Measurements from ENCODE around the gene GRAMD1C.

GRAMD1C gene

GRCh38 chr3:113828600-113828999 lies 10.0 kb upstream of the GRAMD1C start:
- Histone ChIP-seq H3K4me1 (ENCODE audit: control insufficient read depth in 1 of 2, insufficient read depth in 2 of 2, low read length in 2 of 2) (no peaks in the 10 kb centered on the region), H3K9me3 (ENCODE audit: control insufficient read depth in 1 of 2, low read length in 2 of 2) (peaks cover 0 to 4% of the 10 kb centered on the region in 2 donors), H3K4me3 (ENCODE audit: low read depth in 1 of 2, low read length in 2 of 2) (no peak overlapping the region), H3K9ac (ENCODE audit: low read depth in 1 of 2, low read length in 2 of 2) (no peak overlapping the region), H3K27me3 (ENCODE audit: control insufficient read depth in 1 of 2, insufficient read depth in 2 of 2, low read length in 2 of 2) (no peaks in the 10 kb centered on the region), H3K27ac (ENCODE audit: low read depth, low read length) (no peak overlapping the region), H3K36me3 (ENCODE audit: control insufficient read depth in 1 of 2, insufficient read depth in 2 of 2, low read length in 2 of 2) (no peaks in the 10 kb centered on the region)

- H3K27me3 ChIP-seq (ENCODE audit: control insufficient read depth in 1 of 2, insufficient read depth in 2 of 2, low read length in 2 of 2): no peaks in the 10 kb centered on the region
- no peaks in the 10 kb centered on the region for H3K36me3 ChIP-seq (ENCODE audit: control insufficient read depth in 1 of 2, insufficient read depth in 2 of 2, low read length in 2 of 2)
- H3K9ac ChIP-seq (ENCODE audit: low read depth in 1 of 2, low read length in 2 of 2): no peak overlapping the region
- H3K27ac ChIP-seq (ENCODE audit: low read depth, low read length): no peak overlapping the region
- H3K4me3 ChIP-seq (ENCODE audit: low read depth in 1 of 2, low read length in 2 of 2): no peak overlapping the region
- no peaks in the 10 kb centered on the region for H3K4me1 ChIP-seq (ENCODE audit: control insufficient read depth in 1 of 2, insufficient read depth in 2 of 2, low read length in 2 of 2)
- H3K9me3 ChIP-seq (ENCODE audit: control insufficient read depth in 1 of 2, low read length in 2 of 2): peaks cover 0 to 4% of the 10 kb centered on the region in 2 donors
Observed at GRCh38 chr3:113829576-113830354, 8.8 kb upstream of the GRAMD1C start.

- no peak overlapping the region for H3K9ac ChIP-seq (ENCODE audit: low read depth in 1 of 2, low read length in 2 of 2)
Observed at GRCh38 chr3:113831103-113831355, 7.6 kb upstream of the GRAMD1C start.

GRCh38 chr3:113832477-113833164 lies 6.0 kb upstream of the GRAMD1C start:
- Histone ChIP-seq H3K36me3 (ENCODE audit: control insufficient read depth in 1 of 2, insufficient read depth in 2 of 2, low read length in 2 of 2) (no peaks in the 10 kb centered on the region), H3K27ac (ENCODE audit: low read depth, low read length) (no peak overlapping the region), H3K4me1 (ENCODE audit: control insufficient read depth in 1 of 2, insufficient read depth in 2 of 2, low read length in 2 of 2) (peaks cover 0 to 3% of the 10 kb centered on the region in 2 donors), H3K4me3 (ENCODE audit: low read depth in 1 of 2, low read length in 2 of 2) (no peak overlapping the region), H3K9ac (ENCODE audit: low read depth in 1 of 2, low read length in 2 of 2) (no peak overlapping the region), H3K9me3 (ENCODE audit: control insufficient read depth in 1 of 2, low read length in 2 of 2) (peaks cover 0 to 4% of the 10 kb centered on the region in 2 donors), H3K27me3 (ENCODE audit: control insufficient read depth in 1 of 2, insufficient read depth in 2 of 2, low read length in 2 of 2) (no peaks in the 10 kb centered on the region)

More at GRCh38 chr3:113831103-113831355, 7.6 kb upstream of the GRAMD1C start:
- H3K27me3 ChIP-seq (ENCODE audit: control insufficient read depth in 1 of 2, insufficient read depth in 2 of 2, low read length in 2 of 2): no peaks in the 10 kb centered on the region
- H3K27ac ChIP-seq (ENCODE audit: low read depth, low read length): no peak overlapping the region
- H3K4me3 ChIP-seq (ENCODE audit: low read depth in 1 of 2, low read length in 2 of 2): no peak overlapping the region
- H3K4me1 ChIP-seq (ENCODE audit: control insufficient read depth in 1 of 2, insufficient read depth in 2 of 2, low read length in 2 of 2): peaks cover 0 to 3% of the 10 kb centered on the region in 2 donors
- H3K36me3 ChIP-seq (ENCODE audit: control insufficient read depth in 1 of 2, insufficient read depth in 2 of 2, low read length in 2 of 2): no peaks in the 10 kb centered on the region
- H3K9me3 ChIP-seq (ENCODE audit: control insufficient read depth in 1 of 2, low read length in 2 of 2): peaks cover 0 to 4% of the 10 kb centered on the region in 2 donors

GRCh38 chr3:113834983-113835382 lies 3.6 kb upstream of the GRAMD1C start:
- H3K27me3 ChIP-seq (ENCODE audit: control insufficient read depth in 1 of 2, insufficient read depth in 2 of 2, low read length in 2 of 2): no peaks in the 10 kb centered on the region
- peak overlapping the region in 1 of 2 donors; percentile 33 for H3K4me3 ChIP-seq (ENCODE audit: low read depth in 1 of 2, low read length in 2 of 2)
- no peak overlapping the region for H3K9ac ChIP-seq (ENCODE audit: low read depth in 1 of 2, low read length in 2 of 2)
- peaks cover 0 to 6% of the 10 kb centered on the region in 2 donors for H3K4me1 ChIP-seq (ENCODE audit: control insufficient read depth in 1 of 2, insufficient read depth in 2 of 2, low read length in 2 of 2)
- no peak overlapping the region for H3K27ac ChIP-seq (ENCODE audit: low read depth, low read length)
- H3K36me3 ChIP-seq (ENCODE audit: control insufficient read depth in 1 of 2, insufficient read depth in 2 of 2, low read length in 2 of 2): no peaks in the 10 kb centered on the region
- H3K9me3 ChIP-seq (ENCODE audit: control insufficient read depth in 1 of 2, low read length in 2 of 2): peaks cover 0 to 4% of the 10 kb centered on the region in 2 donors

GRCh38 chr3:113839551-113839950 lies 963 bp downstream of the GRAMD1C start:
- no peak overlapping the region for H3K27ac ChIP-seq (ENCODE audit: low read depth, low read length)
- peaks cover 0 to 6% of the 10 kb centered on the region in 2 donors for H3K4me1 ChIP-seq (ENCODE audit: control insufficient read depth in 1 of 2, insufficient read depth in 2 of 2, low read length in 2 of 2)
- peak overlapping the region; percentile 77 to 83 for H3K4me3 ChIP-seq (ENCODE audit: low read depth in 1 of 2, low read length in 2 of 2)
- H3K9me3 ChIP-seq (ENCODE audit: control insufficient read depth in 1 of 2, low read length in 2 of 2): no peaks in the 10 kb centered on the region
- no peak overlapping the region for H3K9ac ChIP-seq (ENCODE audit: low read depth in 1 of 2, low read length in 2 of 2)
- H3K36me3 ChIP-seq (ENCODE audit: control insufficient read depth in 1 of 2, insufficient read depth in 2 of 2, low read length in 2 of 2): no peaks in the 10 kb centered on the region
- no peaks in the 10 kb centered on the region for H3K27me3 ChIP-seq (ENCODE audit: control insufficient read depth in 1 of 2, insufficient read depth in 2 of 2, low read length in 2 of 2)

- Histone ChIP-seq H3K9ac (ENCODE audit: low read depth in 1 of 2, low read length in 2 of 2) (no peak overlapping the region), H3K4me3 (ENCODE audit: low read depth in 1 of 2, low read length in 2 of 2) (no peak overlapping the region), H3K4me1 (ENCODE audit: control insufficient read depth in 1 of 2, insufficient read depth in 2 of 2, low read length in 2 of 2) (peaks cover 8 to 9% of the 10 kb centered on the region in 2 donors), H3K27me3 (ENCODE audit: control insufficient read depth in 1 of 2, insufficient read depth in 2 of 2, low read length in 2 of 2) (no peaks in the 10 kb centered on the region), H3K9me3 (ENCODE audit: control insufficient read depth in 1 of 2, low read length in 2 of 2) (no peaks in the 10 kb centered on the region), H3K27ac (ENCODE audit: low read depth, low read length) (no peak overlapping the region), H3K36me3 (ENCODE audit: control insufficient read depth in 1 of 2, insufficient read depth in 2 of 2, low read length in 2 of 2) (no peaks in the 10 kb centered on the region)
Observed at GRCh38 chr3:113844622-113845222, 6.1 kb downstream of the GRAMD1C start.

GRCh38 chr3:113847247-113847646 lies 8.7 kb downstream of the GRAMD1C start:
- Histone ChIP-seq H3K27ac (ENCODE audit: low read depth, low read length) (no peak overlapping the region), H3K4me1 (ENCODE audit: control insufficient read depth in 1 of 2, insufficient read depth in 2 of 2, low read length in 2 of 2) (peaks cover 8 to 9% of the 10 kb centered on the region in 2 donors), H3K9me3 (ENCODE audit: control insufficient read depth in 1 of 2, low read length in 2 of 2) (no peaks in the 10 kb centered on the region), H3K36me3 (ENCODE audit: control insufficient read depth in 1 of 2, insufficient read depth in 2 of 2, low read length in 2 of 2) (no peaks in the 10 kb centered on the region), H3K4me3 (ENCODE audit: low read depth in 1 of 2, low read length in 2 of 2) (peak overlapping the region in 1 of 2 donors; percentile 16), H3K27me3 (ENCODE audit: control insufficient read depth in 1 of 2, insufficient read depth in 2 of 2, low read length in 2 of 2) (no peaks in the 10 kb centered on the region), H3K9ac (ENCODE audit: low read depth in 1 of 2, low read length in 2 of 2) (no peak overlapping the region)

- no peaks in the 10 kb centered on the region for H3K9me3 ChIP-seq (ENCODE audit: control insufficient read depth in 1 of 2, low read length in 2 of 2)
- H3K4me3 ChIP-seq (ENCODE audit: low read depth in 1 of 2, low read length in 2 of 2): peak overlapping the region in 1 of 2 donors; percentile 16
- no peaks in the 10 kb centered on the region for H3K36me3 ChIP-seq (ENCODE audit: control insufficient read depth in 1 of 2, insufficient read depth in 2 of 2, low read length in 2 of 2)
- no peak overlapping the region for H3K9ac ChIP-seq (ENCODE audit: low read depth in 1 of 2, low read length in 2 of 2)
- H3K4me1 ChIP-seq (ENCODE audit: control insufficient read depth in 1 of 2, insufficient read depth in 2 of 2, low read length in 2 of 2): peaks cover 11 to 14% of the 10 kb centered on the region in 2 donors
- H3K27ac ChIP-seq (ENCODE audit: low read depth, low read length): no peak overlapping the region
- no peaks in the 10 kb centered on the region for H3K27me3 ChIP-seq (ENCODE audit: control insufficient read depth in 1 of 2, insufficient read depth in 2 of 2, low read length in 2 of 2)
Observed at GRCh38 chr3:113847664-113848461, 9.3 kb downstream of the GRAMD1C start.
